ENCODE results near the gene INCA1.

GRCh38 chr17:4968486-4969046 lies 28.8 kb downstream of the INCA1 start:
- TF ChIP-seq POLR2AphosphoS5 (IDR thresholded peaks at IDR 0.05; ENCODE audit: borderline replicate concordance, low read depth, low read length), result no peak
- no peak for TF ChIP-seq EZH2 (IDR thresholded peaks at IDR 0.05)
- no peak for TF ChIP-seq FOXP2 (optimal IDR thresholded peaks at IDR 0.05; ENCODE audit: control extremely low read depth, extremely low read length, insufficient read depth)

Data from SK-N-MC (cell line).